BLaER1 treated with 17β-estradiol and CSF1 and Interleukin-3, amounts not matched to agents 10 nM and 100 nM (cell line): ENCODE results near the gene ITGB2.
A peak's percentile ranks its signal among the peaks of the same experiment; 100 is the strongest.
"Not testable (repeated sequence)": the region's sequence is repeated elsewhere in the genome, so short reads cannot be mapped to it uniquely, and the experiment has no call there.

Source experiments
- H3K27ac ChIP-seq, 11 experiments: shearing (Covaris generic); formaldehyde crosslinking; 2 replicates each; pipeline ENCODE4 v1.8.1; 2022
- H3K27me3 ChIP-seq, 11 experiments: shearing (Covaris generic); formaldehyde crosslinking; 2 replicates each; pipeline ENCODE4 v1.8.1; 2022
- H3K36me3 ChIP-seq, 11 experiments: shearing (Covaris generic); formaldehyde crosslinking; 2 replicates each; pipeline ENCODE4 v1.8.1; 2022
- H3K4me1 ChIP-seq, 10 experiments: shearing (Covaris generic); formaldehyde crosslinking; 2 replicates each; pipeline ENCODE4 v1.8.1; 2022
- H3K4me2 ChIP-seq, 11 experiments: shearing (Covaris generic); formaldehyde crosslinking; 2 replicates each; pipeline ENCODE4 v1.8.1; 2022
- H3K4me3 ChIP-seq, 10 experiments: shearing (Covaris generic); formaldehyde crosslinking; 2 replicates each; pipeline ENCODE4 v1.8.1; 2022
- H3K9ac ChIP-seq, 11 experiments: shearing (Covaris generic); formaldehyde crosslinking; 2 replicates each; pipeline ENCODE4 v1.8.1; 2022
- H3K9me3 ChIP-seq, 11 experiments: shearing (Covaris generic); formaldehyde crosslinking; replicated peaks in 1 of 11; 2 replicates each; pipeline ENCODE4 v1.8.1; 2022
- H4K20me1 ChIP-seq, 11 experiments: shearing (Covaris generic); formaldehyde crosslinking; 2 replicates each; pipeline ENCODE4 v1.8.1; 2022
- Cebpa-rat ChIP-seq, 11 experiments: shearing (Covaris generic); IDR thresholded peaks; 2 replicates each; pipeline ENCODE4 v1.8.1; 2022

ITGB2 gene

GRCh38 chr21:44929242-44929798, 8.6 kb upstream of the ITGB2 start:
- peaks cover 63 to 100% (median 81%) of the 10 kb centered on the region in 10 experiments for H3K4me1 ChIP-seq
- peaks cover 0 to 4% (median 0%) of the 10 kb centered on the region in 11 experiments; a peak in 1 of 22 replicates for H3K9me3 ChIP-seq
- peaks cover 0 to 27% (median 13%) of the 10 kb centered on the region in 11 experiments; a peak in 11 of 22 replicates for H3K27me3 ChIP-seq
- H4K20me1 ChIP-seq = peaks cover 0 to 18% (median 12%) of the 10 kb centered on the region in 11 experiments; a peak in 15 of 22 replicates
- peak overlapping the region in 7 of 10 experiments; percentile 9 to 99 (median 74); a peak in 13 of 20 replicates for H3K4me3 ChIP-seq
- no peak for TF ChIP-seq Cebpa-rat (IDR thresholded peaks at IDR 0.05)
- peak overlapping the region; percentile 48 to 100 (median 98) for H3K27ac ChIP-seq
- H3K4me2 ChIP-seq = peak overlapping the region; percentile 94 to 100 (median 98)
- peak overlapping the region; percentile 60 to 99 (median 94); a peak in 18 of 22 replicates for H3K9ac ChIP-seq
- peaks cover 0 to 26% (median 6%) of the 10 kb centered on the region in 11 experiments; a peak in 12 of 22 replicates for H3K36me3 ChIP-seq

DNA sequence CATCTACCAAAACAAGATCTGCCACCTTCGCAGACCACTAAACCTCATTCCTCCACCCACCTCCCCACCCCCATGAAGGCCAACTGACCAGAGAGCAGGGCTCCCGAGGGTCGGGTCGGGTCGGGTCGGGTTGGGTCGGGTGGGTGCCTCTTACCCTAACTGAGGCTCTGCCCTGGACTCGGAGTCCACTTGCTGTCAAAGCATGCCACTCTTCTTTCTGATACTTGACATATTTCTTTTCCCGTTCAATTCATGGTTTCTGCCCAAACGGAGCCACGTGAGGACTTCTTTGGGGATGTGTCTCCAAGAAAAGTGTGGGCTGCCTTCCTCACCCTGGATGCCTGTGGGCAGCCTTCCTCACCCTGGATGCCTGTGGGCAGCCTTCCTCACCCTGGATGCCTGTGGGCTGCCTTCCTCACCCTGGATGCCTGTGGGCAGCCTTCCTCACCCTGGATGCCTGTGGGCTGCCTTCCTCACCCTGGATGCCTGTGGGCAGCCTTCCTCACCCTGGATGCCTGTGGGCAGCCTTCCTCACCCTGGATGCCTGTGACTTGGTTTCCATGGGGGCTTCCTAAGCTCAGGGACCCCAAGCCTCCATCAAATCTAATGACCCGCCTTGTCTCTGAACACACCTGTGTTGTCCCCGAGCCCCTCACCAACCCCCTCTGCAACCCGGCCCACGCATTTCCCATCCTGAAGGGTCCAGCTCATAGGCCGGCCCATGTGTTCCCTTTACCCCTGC, 8.0 kb upstream of the ITGB2 start:
- Histone ChIP-seq H3K27me3 (peaks cover 0 to 21% (median 10%) of the 10 kb centered on the region in 11 experiments; a peak in 11 of 22 replicates), H3K4me2 (peak overlapping the region; percentile 94 to 100 (median 98)), H4K20me1 (peaks cover 0 to 12% (median 6%) of the 10 kb centered on the region in 11 experiments; a peak in 13 of 22 replicates), H3K4me3 (peak overlapping the region in 9 of 10 experiments; percentile 48 to 99 (median 62); a peak in 18 of 20 replicates), H3K4me1 (peaks cover 63 to 100% (median 81%) of the 10 kb centered on the region in 10 experiments), H3K36me3 (peaks cover 0 to 19% (median 0%) of the 10 kb centered on the region in 11 experiments; a peak in 10 of 22 replicates), H3K27ac (peak overlapping the region; percentile 67 to 100 (median 98)), H3K9ac (peak overlapping the region; percentile 76 to 99 (median 93))
- not testable (repeated sequence) for H3K9me3 ChIP-seq

GRCh38 chr21:44927587-44928461, 7.1 kb upstream of the ITGB2 start:
- H3K36me3 ChIP-seq = peaks cover 0 to 13% (median 0%) of the 10 kb centered on the region in 11 experiments; a peak in 6 of 22 replicates
- peaks cover 0 to 12% (median 1%) of the 10 kb centered on the region in 11 experiments; a peak in 6 of 22 replicates for H3K27me3 ChIP-seq
- H3K4me3 ChIP-seq = peak overlapping the region; percentile 43 to 99 (median 58)
- H3K4me2 ChIP-seq = peak overlapping the region; percentile 94 to 100 (median 98)
- peak overlapping the region; percentile 67 to 100 (median 98); a peak in 21 of 22 replicates for H3K27ac ChIP-seq
- peaks cover 0 to 4% (median 0%) of the 10 kb centered on the region in 11 experiments; a peak in 6 of 22 replicates for H4K20me1 ChIP-seq
- peaks cover 66 to 96% (median 80%) of the 10 kb centered on the region in 10 experiments for H3K4me1 ChIP-seq
- TF ChIP-seq Cebpa-rat (IDR thresholded peaks at IDR 0.05) = no peak
- H3K9ac ChIP-seq = peak overlapping the region; percentile 76 to 99 (median 93)
- H3K9me3 ChIP-seq = peaks cover 0 to 9% (median 0%) of the 10 kb centered on the region in 11 experiments; a peak in 5 of 22 replicates

DNA sequence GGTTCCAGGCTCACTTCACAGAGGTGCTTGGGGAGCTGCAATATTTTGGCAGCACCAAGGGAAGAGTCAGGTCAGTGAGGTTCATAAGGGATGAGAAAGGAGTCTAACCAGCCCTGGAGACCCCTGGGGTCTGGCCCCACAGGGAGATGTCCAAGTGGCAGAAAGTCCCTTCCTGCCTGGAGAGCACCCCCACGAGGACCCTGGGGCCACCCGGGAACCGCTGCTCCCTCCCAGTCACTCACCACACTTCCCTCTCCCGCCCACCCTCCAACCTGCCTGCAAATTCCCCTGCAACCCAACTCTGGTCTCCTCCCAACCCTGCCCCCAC, 6.5 kb upstream of the ITGB2 start:
- peaks cover 0 to 16% (median 0%) of the 10 kb centered on the region in 11 experiments; a peak in 2 of 22 replicates for H3K36me3 ChIP-seq
- H3K9me3 ChIP-seq = peaks cover 0 to 9% (median 0%) of the 10 kb centered on the region in 11 experiments; a peak in 5 of 22 replicates
- peak overlapping the region; percentile 94 to 100 (median 98) for H3K4me2 ChIP-seq
- H3K9ac ChIP-seq = peak overlapping the region; percentile 60 to 99 (median 91); a peak in 21 of 22 replicates
- no peaks in the 10 kb centered on the region for H4K20me1 ChIP-seq
- peaks cover 72 to 97% (median 85%) of the 10 kb centered on the region in 10 experiments for H3K4me1 ChIP-seq
- TF ChIP-seq Cebpa-rat (IDR thresholded peaks at IDR 0.05) = no peak
- peak overlapping the region; percentile 66 to 100 (median 98) for H3K27ac ChIP-seq
- peaks cover 0 to 6% (median 0%) of the 10 kb centered on the region in 11 experiments; a peak in 6 of 22 replicates for H3K27me3 ChIP-seq
- peak overlapping the region in 9 of 10 experiments; percentile 43 to 99 (median 62); a peak in 16 of 20 replicates for H3K4me3 ChIP-seq

DNA sequence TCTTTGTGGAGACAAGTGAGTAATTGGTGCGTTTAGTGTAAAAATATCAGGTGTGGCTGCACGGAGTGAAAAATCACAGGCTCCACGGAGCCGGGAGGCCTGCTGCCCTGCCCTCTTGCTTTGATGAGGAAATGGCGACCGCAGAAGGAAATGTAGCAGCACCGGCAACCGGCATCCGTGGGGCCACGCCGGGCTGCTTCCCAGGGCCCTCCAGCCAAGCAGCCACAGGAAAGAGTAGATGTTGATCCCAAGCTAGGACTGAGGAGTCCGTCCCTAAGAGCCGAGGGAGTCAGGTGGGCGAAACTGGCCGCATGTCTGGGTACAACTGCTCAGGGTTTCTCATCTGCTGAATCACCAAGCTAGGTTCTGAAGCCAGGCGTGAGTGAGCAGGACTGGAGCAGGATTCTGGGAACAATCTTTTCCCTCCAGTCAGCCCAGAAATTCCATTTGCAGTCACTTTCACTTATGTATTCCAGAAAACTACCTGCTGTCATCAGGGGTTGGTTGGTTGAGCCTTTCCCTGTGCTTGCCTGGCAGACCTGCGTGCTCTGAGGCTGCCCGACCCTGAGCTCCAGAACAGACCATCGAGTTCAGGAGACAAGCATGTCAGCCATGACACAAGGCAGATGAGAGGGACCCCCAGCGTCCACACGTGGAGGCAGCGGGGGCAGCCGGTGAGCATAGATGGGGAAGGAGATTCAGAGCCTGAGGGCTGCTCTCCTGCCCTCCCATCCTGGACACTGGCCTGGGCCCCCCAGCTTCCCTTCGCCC, 5.8 kb upstream of the ITGB2 start:
- H3K4me1 ChIP-seq = peaks cover 79 to 97% (median 90%) of the 10 kb centered on the region in 10 experiments
- no peaks in the 10 kb centered on the region for H3K27me3 ChIP-seq
- H3K27ac ChIP-seq = peak overlapping the region; percentile 66 to 100 (median 98)
- H3K9me3 ChIP-seq = peaks cover 0 to 9% (median 0%) of the 10 kb centered on the region in 11 experiments; a peak in 5 of 22 replicates
- no peaks in the 10 kb centered on the region for H4K20me1 ChIP-seq
- peak overlapping the region; percentile 94 to 100 (median 98) for H3K4me2 ChIP-seq
- H3K36me3 ChIP-seq = peaks cover 0 to 17% (median 0%) of the 10 kb centered on the region in 11 experiments; a peak in 2 of 22 replicates
- TF ChIP-seq Cebpa-rat (IDR thresholded peaks at IDR 0.05) = peak in 3 of 11 experiments; percentile 19 to 46 (median 43); a peak in 1 of 22 replicates
- H3K4me3 ChIP-seq = peak overlapping the region in 9 of 10 experiments; percentile 43 to 99 (median 62); a peak in 16 of 20 replicates
- peak overlapping the region; percentile 60 to 99 (median 91); a peak in 21 of 22 replicates for H3K9ac ChIP-seq

DNA sequence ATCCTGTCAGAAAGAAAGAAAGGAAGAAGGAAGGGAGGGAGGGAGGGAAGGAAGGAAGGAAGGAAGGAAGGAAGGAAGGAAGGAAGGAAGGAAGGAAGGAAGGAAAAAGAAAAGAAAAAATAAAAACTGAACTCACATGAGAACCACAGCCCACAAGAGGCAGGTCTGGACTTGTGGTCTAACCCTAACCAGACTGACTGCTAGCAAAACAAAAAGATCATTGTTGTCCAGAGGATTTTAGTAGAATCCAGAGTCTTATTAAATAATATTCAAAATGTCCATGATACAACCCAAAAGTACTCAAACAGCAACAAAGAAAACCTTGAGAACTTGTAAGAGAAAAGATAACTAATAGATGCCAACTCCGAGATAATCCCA, 4.7 kb upstream of the ITGB2 start:
- Histone ChIP-seq H3K9ac (peak overlapping the region; percentile 63 to 99 (median 91); a peak in 21 of 22 replicates), H4K20me1 (peaks cover 0 to under 1% (median 0%) of the 10 kb centered on the region in 11 experiments; a peak in 2 of 22 replicates), H3K4me2 (peak overlapping the region; percentile 94 to 100 (median 98)), H3K27ac (peak overlapping the region; percentile 78 to 100 (median 98)), H3K4me3 (peak overlapping the region in 2 of 10 experiments; percentile 45 to 99; a peak in 5 of 20 replicates), H3K4me1 (peaks cover 77 to 97% (median 89%) of the 10 kb centered on the region in 10 experiments), H3K36me3 (peaks cover 0 to 17% (median 0%) of the 10 kb centered on the region in 11 experiments; a peak in 4 of 22 replicates), H3K27me3 (no peaks in the 10 kb centered on the region), H3K9me3 (peaks cover 0 to 9% (median 0%) of the 10 kb centered on the region in 11 experiments; a peak in 5 of 22 replicates)
- TF ChIP-seq Cebpa-rat (IDR thresholded peaks at IDR 0.05) = no peak
